Panc1 (cell line): ENCODE results near the gene FTCDNL1.

Experiments
- CTCF ChIP-seq: fragments of 450-650 bp; IDR thresholded peaks from 2 replicates; pipeline ENCODE4 v1.5.1; 2017; ENCODE audit warnings: mild to moderate bottlenecking
- POLR2AphosphoS5 ChIP-seq: IDR thresholded peaks from 2 replicates; pipeline ENCODE4 v1.6.1; 2012; ENCODE audit warnings: mild to moderate bottlenecking, low read depth, low read length, moderate library complexity
- REST ChIP-seq, 2 experiments: IDR thresholded peaks; 2 replicates each; pipeline ENCODE4 v1.6.1; 2011 to 2012; ENCODE audit warnings: low read depth in 2 of 2, control low read depth in 1 of 2, low read length in 1 of 2, mild to moderate bottlenecking in 1 of 2, moderate library complexity in 1 of 2; ENCODE audit not compliant: insufficient read depth in 1 of 2
- SIN3A ChIP-seq: IDR thresholded peaks from 2 replicates; pipeline ENCODE4 v1.6.1; 2012; ENCODE audit warnings: low read depth, mild to moderate bottlenecking, low read length, moderate library complexity, borderline replicate concordance; ENCODE audit not compliant: insufficient read depth

GRCh38 chr2:199896617-199897016 lies 45.6 kb upstream of the FTCDNL1 start:
- no peak for TF ChIP-seq CTCF
- no peak for TF ChIP-seq SIN3A
- TF ChIP-seq POLR2AphosphoS5, result no peak
- TF ChIP-seq REST (IDR thresholded peaks at IDR 0.05; ENCODE audit: insufficient read depth in 1 of 2, low read depth in 2 of 2, low read length in 1 of 2), result no peak
